ENCODE measurements around the gene ADGRV1. TPM values are rescaled to one million over a fixed set of nuclear protein-coding genes. Genes with fewer than 3 reads are reported as not detected.
A peak's percentile ranks its signal among the peaks of the same experiment; 100 is the strongest.
"Not testable (repeated sequence)": the region's sequence is repeated elsewhere in the genome, so short reads cannot be mapped to it uniquely, and the experiment has no call there.

The ADGRV1 gene
- total RNA-seq, 1 donor from 2014 or later, result 18.2 TPM

- Mint-ChIP-seq H3K9me3 (ENCODE audit: unreplicated experiment) (peaks cover 2% of the 10 kb centered on the region), H3K4me3 (ENCODE audit: unreplicated experiment) (no peak overlapping the region), H3K36me3 (ENCODE audit: unreplicated experiment) (no peaks in the 10 kb centered on the region), H3K27me3 (ENCODE audit: unreplicated experiment) (no peaks in the 10 kb centered on the region), H3K4me1 (ENCODE audit: low read depth, unreplicated experiment) (no peaks in the 10 kb centered on the region), H3K27ac (ENCODE audit: unreplicated experiment) (no peak overlapping the region)
- DNase-seq, result no peak
- no peak for TF ChIP-seq CTCF (IDR thresholded peaks at IDR 0.05; ENCODE audit: partially characterized antibody, unreplicated experiment)
These were observed 473.5 kb downstream of the ADGRV1 start for GRCh38 chr5:91032125-91032524.

GRCh38 chr5:91033370-91033769 is 474.8 kb downstream of the ADGRV1 start:
- H3K27me3 Mint-ChIP-seq (ENCODE audit: unreplicated experiment), result no peaks in the 10 kb centered on the region
- H3K4me3 Mint-ChIP-seq (ENCODE audit: unreplicated experiment), result no peak overlapping the region
- H3K36me3 Mint-ChIP-seq (ENCODE audit: unreplicated experiment), result no peaks in the 10 kb centered on the region
- TF ChIP-seq CTCF (IDR thresholded peaks at IDR 0.05; ENCODE audit: partially characterized antibody, unreplicated experiment), result no peak
- no peak overlapping the region for H3K27ac Mint-ChIP-seq (ENCODE audit: unreplicated experiment)
- DNase-seq, result no peak
- H3K9me3 Mint-ChIP-seq (ENCODE audit: unreplicated experiment), result peaks cover 2% of the 10 kb centered on the region
- H3K4me1 Mint-ChIP-seq (ENCODE audit: low read depth, unreplicated experiment), result peaks cover 5% of the 10 kb centered on the region

- Mint-ChIP-seq H3K36me3 (ENCODE audit: unreplicated experiment) (no peaks in the 10 kb centered on the region), H3K27me3 (ENCODE audit: unreplicated experiment) (no peaks in the 10 kb centered on the region), H3K9me3 (ENCODE audit: unreplicated experiment) (peaks cover 2% of the 10 kb centered on the region), H3K4me1 (ENCODE audit: low read depth, unreplicated experiment) (peaks cover 11% of the 10 kb centered on the region), H3K4me3 (ENCODE audit: unreplicated experiment) (peak overlapping the region; percentile 2), H3K27ac (ENCODE audit: unreplicated experiment) (no peak overlapping the region)
- TF ChIP-seq CTCF (IDR thresholded peaks at IDR 0.05; ENCODE audit: partially characterized antibody, unreplicated experiment), result no peak
- DNase-seq, result no peak
These were observed 479.7 kb downstream of the ADGRV1 start for GRCh38 chr5:91038180-91038808.

DNA sequence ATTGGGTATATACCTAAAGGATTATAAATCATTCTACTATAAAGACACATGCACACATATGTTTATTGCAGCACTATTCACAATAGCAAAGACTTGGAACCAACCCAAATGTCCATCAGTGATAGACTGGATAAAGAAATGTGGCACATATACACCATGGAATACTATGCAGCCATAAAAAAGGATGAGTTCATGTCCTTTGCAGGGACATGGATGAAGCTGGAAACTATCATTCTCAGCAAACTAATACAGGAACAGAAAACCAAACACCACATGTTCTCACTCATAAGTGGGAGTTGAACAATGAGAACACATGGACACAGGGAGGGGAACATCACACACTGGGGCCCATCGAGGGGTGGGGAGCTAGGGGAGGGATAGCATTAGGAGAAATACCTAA is 482.5 kb downstream of the ADGRV1 start:
- DNase-seq; H3K27me3 Mint-ChIP-seq (ENCODE audit: unreplicated experiment); H3K4me3 Mint-ChIP-seq (ENCODE audit: unreplicated experiment); H3K27ac Mint-ChIP-seq (ENCODE audit: unreplicated experiment); H3K9me3 Mint-ChIP-seq (ENCODE audit: unreplicated experiment); H3K36me3 Mint-ChIP-seq (ENCODE audit: unreplicated experiment): not testable (repeated sequence)
- peaks cover 11% of the 10 kb centered on the region for H3K4me1 Mint-ChIP-seq (ENCODE audit: low read depth, unreplicated experiment)

DNA sequence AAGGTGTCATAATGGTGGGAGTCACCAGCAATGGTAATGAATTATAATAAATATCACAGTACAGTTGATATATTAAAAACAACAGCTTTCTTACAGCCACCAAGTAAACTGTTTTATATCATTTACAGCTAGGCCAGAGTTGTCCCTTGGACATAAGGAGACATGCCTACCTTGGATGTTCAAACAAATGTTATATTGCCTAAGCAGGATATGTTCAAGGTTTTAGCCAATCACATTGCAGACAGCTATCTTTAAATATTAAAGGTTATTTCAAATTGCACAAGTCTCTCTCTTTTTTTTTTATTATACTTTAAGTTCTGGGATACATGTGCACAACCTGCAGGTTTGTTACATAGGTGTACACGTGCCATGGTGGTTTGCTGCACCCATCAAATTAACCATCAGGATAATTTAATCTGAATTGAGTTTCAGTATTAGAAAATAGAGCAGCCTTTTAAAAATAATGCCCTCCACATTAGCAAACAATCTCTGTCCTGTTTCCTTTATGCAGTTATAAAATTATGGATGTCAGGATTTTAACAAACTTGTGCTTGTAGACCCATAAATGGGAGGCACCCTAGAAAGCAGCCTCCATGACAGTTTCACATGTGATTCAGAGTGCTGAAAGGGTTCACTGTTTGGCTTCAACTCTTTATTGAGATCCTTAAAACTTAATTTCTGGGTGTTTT is 483.8 kb downstream of the ADGRV1 start:
- H3K9me3 Mint-ChIP-seq (ENCODE audit: unreplicated experiment), result no peaks in the 10 kb centered on the region
- DNase-seq, result no peak
- no peak overlapping the region for H3K4me3 Mint-ChIP-seq (ENCODE audit: unreplicated experiment)
- TF ChIP-seq CTCF (IDR thresholded peaks at IDR 0.05; ENCODE audit: partially characterized antibody, unreplicated experiment), result no peak
- H3K27ac Mint-ChIP-seq (ENCODE audit: unreplicated experiment), result no peak overlapping the region
- peaks cover 11% of the 10 kb centered on the region for H3K4me1 Mint-ChIP-seq (ENCODE audit: low read depth, unreplicated experiment)
- peaks cover 4% of the 10 kb centered on the region for H3K36me3 Mint-ChIP-seq (ENCODE audit: unreplicated experiment)
- H3K27me3 Mint-ChIP-seq (ENCODE audit: unreplicated experiment), result no peaks in the 10 kb centered on the region

All from glutamatergic neuron (in vitro differentiated cells).